ENCODE data around the gene COPG2.

DNA sequence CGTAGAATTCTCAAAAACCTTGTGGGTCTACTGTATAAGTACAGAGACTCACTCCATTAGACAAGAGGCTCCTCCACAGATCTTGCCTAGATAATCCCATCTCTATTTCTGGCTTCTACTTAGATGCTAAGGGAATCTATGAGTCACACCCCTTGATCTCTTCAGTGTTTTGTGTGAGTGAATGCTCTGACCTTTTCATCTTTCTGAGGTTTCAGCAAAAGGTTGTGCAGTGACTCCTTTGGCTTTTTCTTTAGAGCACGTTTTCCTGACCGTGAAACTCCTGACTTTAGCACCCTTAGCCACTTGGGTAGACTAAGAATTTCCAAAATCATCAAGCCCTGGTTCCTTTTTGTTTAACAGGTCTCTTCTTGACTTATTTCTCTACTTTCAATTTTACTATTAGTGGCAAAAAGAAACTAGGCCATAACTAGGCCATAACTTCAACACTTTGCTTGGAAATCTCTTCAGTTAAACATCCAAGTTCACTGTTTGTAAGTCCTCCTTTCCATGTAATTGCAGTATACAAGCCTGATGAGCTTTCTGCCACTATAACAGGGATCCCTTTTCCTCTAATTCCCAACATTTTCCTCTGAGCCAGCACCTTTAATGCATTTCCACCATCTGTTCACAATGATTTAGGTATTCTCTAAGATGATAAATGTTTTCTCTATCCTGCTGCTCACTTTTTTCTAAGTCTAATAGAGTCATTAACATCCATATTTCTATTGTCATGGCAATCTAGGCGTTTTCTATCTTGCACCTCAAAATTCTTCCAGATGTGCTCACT, 19.4 kb downstream of the COPG2 start:
- TF ChIP-seq CTCF (IDR thresholded peaks at IDR 0.05; ENCODE audit: poor library complexity, severe bottlenecking) (no peak), EZH2 (IDR thresholded peaks at IDR 0.05; ENCODE audit: borderline replicate concordance, insufficient read depth, low read length, poor library complexity, severe bottlenecking) (no peak), MXI1 (conservative IDR thresholded peaks at IDR 0.05; ENCODE audit: poor library complexity, severe bottlenecking) (no peak), POLR2AphosphoS5 (IDR thresholded peaks at IDR 0.05) (no peak), REST (IDR thresholded peaks at IDR 0.05; ENCODE audit: borderline replicate concordance) (no peak), TAF1 (IDR thresholded peaks at IDR 0.05; ENCODE audit: low read depth) (no peak), RAD21 (conservative IDR thresholded peaks at IDR 0.05) (no peak), SMC3 (conservative IDR thresholded peaks at IDR 0.05; ENCODE audit: poor library complexity) (no peak), EP300 (conservative IDR thresholded peaks at IDR 0.05; ENCODE audit: poor library complexity, severe bottlenecking) (no peak)
